Measurements from ENCODE around the gene PSTPIP1.
A peak's percentile ranks its signal among the peaks of the same experiment; 100 is the strongest.

PSTPIP1 gene

DNA sequence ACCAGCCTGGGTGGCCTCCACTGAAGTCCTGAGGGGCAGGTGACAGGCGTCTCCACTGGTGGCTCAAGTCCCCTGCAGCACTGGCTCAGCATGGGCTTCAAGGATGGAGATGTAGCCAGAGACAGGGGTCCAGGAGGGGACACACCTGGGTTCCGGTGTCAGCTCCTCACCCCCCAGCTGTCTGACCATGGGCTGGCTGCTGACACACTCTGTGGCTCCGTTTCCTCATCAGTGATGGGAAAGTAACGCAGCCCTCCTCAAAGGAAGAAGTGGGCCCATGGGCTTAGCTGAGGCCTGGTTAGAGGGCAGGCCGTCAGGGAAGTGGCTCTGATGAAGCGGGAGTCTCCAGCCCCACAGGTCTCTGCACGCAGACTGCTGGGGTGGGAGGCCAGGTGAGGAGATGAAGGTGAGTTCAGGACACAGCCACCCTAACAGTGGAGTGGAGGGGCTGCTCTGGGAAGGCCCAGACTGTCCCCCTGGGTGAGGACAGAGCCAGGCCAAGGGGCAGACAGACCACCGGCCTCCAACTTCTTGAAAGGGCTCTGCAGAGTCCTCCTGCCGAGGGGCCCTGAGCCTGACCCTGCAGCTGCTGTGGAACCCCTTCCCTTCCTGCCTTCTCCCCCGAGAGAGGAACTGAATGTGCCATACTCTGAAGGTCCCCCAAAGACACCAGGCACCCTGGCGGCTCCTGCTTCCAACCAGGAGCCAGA, 24.0 kb downstream of the PSTPIP1 start:
- DNase-seq (ENCODE audit: low spot score) = no peak

DNA sequence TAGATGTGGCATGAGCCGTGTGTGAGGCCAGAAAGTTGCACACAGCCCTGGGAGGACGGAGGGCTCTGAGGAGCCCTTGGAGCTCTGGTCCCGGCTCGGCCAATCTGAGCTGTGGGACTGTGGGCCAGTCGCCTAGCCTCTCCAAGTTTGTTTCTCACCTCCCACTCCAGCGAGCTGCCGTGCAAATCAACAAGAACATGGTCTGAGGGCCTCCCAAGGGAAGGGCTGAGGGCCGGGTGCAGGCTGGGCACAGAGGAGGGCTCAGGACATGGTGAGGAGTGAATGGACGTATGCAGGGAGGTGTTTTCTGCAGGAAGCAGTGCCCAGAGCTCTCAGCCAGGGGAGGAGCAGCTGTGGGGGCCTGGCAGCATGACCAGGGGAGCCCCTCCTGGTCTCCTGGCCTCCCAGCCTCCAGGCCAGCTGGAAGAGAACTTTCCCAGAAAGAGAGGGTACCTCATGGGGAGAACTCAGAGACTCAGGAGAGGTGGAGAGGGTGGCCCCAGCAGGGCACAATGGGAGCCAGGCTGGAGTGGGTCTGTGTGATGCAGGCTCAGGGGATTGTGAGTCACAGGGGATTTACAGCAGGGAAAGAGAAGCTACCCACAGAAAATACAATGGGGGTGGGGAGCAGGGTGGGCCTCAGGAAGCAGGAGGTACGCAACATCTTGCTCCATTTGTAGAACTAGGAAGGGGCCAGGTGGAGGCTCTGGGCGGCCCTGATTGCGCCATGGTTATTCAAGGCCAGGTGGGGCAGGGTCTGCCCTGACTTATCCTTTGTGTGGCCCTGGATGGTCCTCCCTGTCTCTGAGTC, 24.8 kb downstream of the PSTPIP1 start:
- DNase-seq (ENCODE audit: low spot score) = no peak

DNA sequence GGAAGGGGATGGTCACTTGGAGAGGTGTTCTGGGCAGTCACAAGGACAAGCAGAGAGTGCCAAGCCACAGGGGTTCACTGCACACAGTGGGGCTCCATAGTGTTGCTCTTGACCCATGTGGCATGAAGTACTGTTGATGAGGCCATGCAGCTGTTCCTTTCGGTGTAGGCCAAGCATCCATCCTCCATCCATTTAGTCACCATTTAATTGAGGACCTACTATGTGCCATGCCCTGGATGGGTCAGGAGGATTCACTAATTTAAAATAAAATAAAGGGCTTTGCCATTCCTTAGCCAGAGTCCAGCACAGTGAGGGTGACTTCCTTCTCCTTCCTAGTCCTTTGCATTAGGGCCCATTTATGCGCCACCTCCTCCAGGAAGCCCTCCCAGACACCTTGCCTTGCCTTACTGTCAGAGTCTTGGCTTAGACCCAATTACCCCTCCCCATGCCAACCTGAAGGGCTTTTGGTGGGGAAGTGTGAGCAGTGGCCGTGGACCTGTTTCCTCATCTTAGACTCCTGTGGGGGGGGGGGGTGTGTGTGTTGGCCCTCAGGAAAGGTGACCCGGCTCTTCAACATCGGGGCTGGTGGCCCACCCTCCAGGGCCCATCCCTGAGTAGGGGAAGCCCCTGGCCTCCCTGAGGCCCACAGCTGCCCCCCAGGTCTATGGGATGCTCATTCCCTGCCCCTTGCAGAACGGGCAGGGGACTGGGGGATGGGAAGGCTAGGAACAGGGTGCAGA, 25.6 kb downstream of the PSTPIP1 start:
- no peak for DNase-seq (ENCODE audit: low spot score)

DNA sequence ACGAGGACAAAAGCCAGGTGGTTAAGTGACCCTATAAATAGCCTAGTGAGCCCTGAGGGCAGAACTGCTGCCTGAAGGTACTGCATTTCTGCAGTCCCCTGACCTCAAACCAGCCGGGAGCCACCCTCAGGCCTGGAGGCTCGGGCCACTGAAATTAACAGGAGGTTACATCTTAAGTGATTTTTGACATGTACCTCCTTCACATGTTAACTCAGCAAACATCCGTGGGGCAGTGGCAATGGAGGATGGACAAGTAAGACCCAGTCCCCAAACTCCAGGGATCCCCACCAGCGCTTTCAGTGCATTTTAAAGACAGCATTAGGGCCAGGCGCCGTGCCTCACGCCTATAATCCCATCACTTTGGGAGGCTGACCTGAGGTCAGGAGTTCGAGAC, 26.2 kb downstream of the PSTPIP1 start:
- DNase-seq (ENCODE audit: low spot score) = no peak

DNA sequence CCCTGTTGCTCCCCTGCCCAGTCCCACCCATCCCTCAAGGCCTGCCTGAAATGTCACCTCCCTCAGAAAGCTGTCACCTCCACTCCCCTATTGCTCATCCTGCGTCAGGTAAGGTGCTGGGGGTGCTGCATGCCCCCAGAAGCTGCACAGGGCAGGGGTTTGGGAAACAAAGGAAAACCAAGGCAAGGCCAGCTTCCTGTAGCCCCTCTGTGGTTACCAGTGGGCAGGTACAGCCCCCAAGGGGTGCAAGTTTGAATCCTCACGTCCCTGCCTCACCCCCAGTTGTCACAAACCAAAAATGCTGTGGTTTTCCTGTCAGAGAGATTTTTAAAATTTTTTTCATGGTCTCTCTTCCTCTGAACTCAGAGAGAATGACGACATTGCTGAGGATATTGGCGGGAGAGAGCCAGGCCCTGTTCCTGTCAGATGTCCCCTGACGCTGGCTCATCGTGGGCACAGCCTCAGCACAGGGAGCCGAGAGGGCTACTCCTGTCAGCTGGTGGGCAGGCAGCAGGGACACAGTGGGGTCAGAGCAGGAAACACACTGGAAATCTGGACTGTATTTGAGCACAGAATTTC, 27.0 kb downstream of the PSTPIP1 start:
- DNase-seq (ENCODE audit: low spot score) = peak; percentile 48

DNA sequence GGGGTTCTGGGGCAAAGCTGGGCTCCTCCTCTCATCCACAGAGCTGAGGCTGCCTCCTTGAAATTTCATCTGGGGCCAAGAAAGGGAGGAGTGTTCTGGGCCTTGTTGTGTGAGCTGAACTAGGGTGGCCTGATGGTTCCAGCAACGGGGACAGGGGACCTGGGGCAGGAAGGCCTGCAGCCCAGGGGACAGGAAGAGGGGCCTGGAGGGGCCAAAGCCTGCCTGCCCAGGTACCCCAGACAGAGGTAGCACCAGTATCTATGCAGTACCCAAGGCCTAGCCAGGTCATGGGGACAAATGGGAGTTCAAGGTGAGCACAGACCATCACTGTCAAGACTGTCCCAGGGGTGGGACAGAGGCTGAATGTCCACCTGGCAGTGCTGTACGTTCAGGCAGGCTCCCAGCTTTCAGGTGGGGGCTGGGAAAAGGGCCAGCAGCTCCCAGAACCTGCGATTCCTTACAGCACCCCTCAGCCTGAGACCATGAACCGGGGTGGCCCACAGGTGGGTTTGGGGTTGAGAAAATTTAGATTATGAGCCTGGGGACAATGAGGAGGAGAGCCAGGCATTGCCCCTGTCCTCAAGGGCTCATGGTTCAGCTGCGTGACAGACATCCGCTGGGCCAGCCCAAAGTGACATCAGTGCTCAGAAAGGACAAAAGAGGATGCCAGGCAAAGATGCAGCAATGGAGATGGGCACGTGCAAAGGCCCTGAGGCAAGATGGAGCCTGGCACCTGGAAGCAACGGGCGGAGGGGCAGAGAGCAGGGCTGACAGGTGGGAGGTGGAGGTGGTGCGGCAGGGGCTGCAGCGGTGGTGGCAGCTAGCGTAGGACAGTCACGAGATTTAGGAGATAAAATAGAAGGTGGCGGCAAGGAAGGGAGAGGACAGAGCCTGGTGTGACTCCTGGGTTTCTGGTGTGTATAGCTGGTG, 28.0 kb downstream of the PSTPIP1 start:
- no peak for DNase-seq (ENCODE audit: low spot score)

DNA sequence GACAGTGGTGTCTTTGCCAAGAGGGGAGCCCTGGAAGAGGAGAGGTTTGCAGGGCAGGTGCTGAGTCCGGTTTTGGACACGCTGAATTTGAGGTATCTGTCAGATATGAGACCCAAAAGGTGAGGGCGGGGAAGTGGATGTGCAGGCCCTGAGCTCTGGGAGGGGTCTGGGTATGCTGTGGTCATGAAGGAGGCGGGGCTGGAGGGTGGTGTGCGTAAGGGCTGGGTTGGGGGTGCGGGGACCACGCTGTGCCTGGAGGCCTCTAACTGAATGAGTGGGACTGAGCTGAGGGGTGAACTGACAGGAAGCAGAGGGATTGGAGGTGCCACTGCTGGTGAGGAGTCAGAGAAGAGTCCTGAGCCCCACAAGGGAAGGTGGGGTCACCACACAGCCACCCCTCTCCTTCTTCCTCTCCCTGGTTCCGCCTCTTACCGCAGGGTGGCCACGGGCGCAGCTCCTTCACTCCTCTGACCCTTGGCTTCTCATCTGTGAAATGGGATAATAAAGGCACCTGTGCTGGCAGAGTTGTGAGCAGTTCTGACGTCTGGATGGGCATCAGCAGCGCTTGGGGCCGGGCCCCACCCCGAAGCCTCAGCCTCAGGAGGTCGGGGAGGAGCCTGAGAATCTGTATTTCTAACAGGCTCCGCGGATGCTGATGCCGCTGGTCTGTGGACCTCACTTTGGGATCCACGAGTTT, 28.8 kb downstream of the PSTPIP1 start:
- no peak for DNase-seq (ENCODE audit: low spot score)

DNA sequence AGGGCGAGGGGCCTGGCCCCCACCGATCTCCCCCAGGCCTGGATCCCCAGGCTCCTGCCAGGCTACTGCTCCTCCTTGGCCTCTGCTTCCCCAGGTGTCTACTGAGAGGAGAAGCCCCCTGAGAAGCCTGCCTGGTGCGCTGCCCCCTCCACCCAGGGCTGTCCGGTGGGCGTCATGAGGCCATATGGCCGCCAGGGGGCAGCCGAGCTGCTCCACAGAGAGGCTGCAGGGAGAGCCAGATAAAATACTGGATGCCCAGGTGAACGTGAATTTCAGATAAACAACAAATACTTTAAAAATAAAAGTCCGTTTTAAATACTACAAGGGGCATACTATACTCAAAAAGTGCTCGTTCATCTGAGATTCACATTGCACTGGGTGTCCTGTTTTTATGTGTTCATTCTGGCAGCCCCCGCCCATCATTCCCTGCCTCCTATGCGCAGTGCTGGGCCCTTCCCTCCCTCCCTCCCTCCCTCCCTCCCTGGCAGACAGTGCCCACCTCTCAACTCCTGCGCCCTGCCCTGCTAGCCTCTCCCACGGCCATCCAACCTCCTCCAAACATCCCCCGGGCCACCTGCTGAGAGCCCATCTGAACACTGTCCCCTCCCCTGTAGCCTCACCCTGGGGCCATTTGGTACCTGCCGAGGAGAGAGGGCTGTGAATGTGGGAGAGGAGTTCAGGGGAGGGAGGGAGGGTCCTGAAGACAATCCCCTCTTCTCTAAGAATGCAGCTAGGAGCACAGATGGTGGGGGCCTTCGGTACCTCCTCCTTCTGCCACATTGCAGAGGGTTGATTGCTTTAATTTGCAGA, 29.6 kb downstream of the PSTPIP1 start:
- DNase-seq (ENCODE audit: low spot score) = peak; percentile 62

DNA sequence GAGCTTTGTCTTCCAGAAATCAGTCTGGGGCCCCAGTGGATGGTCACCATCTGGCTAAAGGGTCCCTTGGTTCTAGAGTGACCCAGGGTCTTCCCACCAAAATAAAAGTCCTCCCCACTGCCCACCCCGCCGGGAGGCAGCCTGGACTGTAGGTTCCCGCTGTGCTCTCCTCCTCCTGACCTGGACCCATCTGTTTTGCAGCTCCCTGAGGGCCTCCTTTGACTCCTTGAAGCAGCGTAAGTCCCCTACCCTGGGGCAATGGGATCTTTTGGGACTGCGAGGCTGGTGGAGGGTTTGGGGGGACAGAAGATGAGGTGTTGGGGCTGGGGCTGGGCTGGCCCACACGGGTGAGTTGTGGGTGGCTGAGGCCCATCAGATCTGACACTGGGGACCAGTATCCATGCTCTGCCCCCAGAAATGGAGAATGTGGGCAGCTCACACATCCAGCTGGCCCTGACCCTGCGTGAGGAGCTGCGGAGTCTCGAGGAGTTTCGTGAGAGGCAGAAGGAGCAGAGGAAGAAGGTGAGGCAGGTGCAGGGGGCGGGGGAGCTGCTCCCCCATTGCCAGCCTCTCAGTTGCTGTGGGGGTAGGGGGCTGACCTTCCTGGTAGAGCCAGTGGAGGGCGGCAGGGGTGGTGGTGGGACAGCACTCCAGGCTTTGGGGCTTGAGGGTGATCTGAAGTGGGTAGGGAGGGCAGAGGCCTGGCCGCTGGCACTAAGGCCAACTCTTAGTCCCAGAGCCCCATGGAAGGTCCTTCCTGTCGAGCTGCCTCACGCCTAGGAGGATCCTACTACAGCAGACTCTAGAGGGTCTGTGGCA, 30.4 kb downstream of the PSTPIP1 start:
- DNase-seq (ENCODE audit: low spot score) = no peak

DNA sequence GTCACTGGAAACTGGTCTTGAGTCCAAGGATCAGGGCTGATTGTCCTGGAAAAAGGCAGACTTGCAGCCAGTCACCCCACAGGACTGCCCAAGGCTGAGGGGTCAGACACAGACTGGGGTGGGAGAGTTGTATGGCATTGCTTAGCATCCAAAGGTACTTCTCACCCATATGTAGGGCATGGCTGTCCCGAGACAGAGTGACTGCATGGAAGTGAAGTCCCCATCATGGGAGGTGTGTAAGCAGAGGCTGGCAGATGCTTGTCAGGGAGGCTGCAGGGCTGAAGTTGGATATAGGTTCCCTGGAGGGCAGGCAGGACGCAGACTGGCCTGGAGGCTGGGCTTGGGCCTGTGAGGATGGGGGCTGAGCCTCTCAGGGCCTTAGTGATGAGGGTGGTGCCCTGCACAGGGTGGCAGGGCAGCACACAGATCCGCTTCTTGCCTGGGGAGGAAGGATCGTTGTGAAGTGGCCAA, 31.1 kb downstream of the PSTPIP1 start:
- no peak for DNase-seq (ENCODE audit: low spot score)

DNA sequence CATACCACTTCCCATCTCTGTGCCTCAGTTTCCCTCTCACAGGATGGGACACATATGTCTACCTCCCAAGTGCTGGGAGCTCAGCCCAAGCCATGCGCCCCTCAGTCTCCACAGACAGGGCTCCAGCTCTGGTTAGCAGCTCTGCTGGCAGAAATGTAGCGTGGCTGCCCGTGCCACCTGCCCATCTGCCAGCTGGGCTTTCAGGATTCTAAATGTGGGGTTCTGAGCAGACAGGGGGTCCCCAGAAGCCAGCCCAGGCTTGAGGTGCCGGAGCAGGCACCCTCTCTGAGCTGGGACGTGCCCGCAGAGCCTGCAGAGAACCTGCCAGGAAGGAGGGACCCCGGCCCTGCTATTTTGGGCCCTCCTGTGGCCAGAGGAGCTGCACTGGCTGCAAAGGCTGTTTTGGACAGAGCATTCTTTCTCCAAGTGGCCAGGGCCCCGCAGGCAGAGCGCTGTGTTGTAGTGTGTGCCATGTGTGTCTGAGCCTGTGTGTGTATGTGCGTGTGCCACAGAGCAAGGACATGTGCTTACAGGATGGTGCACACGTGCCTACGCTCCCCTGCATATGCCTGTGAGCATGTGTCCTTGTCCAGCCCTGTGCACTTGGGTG, 31.7 kb downstream of the PSTPIP1 start:
- DNase-seq (ENCODE audit: low spot score) = no peak

DNA sequence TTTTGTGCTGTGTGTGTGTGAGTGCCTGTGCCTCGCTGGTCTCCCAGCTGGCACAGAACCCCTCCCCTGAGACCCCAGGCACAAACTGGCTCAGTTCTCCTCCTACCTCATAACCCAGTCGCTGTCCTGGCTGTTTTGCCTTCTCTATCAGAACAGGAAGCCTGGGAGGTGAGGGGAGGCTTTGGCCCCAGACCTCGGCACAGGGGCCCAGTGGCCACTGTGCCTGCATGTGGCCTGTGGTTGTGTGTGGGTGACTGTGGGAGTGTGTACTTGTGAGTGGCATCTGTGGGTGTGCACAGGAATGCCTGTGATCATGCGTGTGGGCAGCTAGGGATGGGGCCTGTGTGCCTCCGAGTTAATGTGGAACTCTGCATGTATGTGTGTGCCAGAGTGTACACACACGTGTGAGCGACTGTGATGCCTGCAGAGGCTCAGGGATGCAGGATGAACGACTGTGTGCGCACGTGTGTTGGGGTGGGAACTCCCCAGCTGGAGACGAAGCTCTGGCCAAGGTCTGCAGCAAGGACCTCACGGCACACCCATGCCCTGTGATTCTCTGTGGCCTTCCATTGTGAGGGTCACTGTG, 32.3 kb downstream of the PSTPIP1 start:
- DNase-seq (ENCODE audit: low spot score) = no peak

DNA sequence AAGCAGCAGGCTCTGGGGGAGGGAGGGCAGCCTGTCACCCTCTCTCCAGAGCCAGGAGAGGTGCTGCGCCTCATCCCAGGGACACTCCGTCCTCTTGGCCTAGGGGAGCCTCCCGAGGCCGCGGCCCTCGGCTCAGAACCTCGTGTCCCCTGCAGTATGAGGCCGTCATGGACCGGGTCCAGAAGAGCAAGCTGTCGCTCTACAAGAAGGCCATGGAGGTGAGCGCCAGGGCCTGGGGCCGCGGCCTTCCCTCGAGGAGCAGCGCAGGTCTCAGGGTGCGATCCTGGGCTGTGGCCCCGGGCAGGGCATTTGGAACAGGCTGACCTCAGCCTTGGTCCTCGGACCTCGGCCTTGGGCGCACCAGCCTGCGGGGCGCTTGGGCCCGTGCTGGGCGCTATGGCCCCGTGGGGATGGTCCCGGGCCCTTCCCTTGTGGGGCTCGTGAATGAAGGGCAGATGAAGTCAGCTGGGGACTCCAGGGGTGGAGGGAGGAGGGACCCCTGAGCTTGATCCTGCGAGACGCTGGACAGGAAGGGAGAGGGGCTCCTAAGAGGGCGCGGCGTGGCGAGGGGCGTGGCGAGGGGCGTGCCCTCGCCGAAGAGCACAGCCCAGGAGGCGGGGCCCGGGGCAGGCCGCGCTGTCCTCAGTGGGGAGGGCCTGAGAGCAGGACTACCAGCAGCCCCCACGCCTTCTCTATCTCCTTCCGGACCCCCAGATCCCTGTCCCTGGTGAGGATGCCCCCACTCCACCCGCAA, 32.9 kb downstream of the PSTPIP1 start:
- DNase-seq (ENCODE audit: low spot score) = no peak

DNA sequence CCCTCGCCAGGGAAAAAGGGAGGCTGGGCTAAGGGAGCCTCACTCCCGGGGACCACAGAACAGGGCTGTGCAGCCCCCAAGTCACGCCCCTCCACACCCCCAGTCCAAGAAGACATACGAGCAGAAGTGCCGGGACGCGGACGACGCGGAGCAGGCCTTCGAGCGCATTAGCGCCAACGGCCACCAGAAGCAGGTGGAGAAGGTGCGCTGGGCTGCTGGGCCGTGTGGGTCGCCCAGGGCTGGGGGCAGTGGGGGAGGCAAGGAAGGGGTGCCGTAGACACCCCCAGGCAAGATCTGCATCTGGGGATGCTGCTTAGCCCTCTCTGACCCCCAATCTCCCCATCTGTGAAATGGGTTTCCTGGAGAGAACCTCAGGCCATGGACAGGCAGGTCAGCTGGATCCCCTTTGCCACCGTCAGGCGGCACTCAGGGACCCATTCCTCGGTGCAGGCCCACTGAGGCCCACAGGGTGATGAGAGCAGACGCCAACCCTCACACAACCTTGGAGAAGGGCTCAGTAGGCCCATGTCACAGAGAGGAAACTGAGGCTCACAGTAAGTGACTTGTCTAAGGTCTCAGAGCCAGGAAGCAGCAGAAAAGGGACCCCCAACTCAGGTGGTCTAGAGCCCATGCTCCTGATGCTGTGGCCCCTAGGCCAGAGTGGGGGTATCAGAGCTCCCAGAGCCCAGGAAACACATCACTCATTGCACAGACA, 33.7 kb downstream of the PSTPIP1 start:
- DNase-seq (ENCODE audit: low spot score) = no peak

DNA sequence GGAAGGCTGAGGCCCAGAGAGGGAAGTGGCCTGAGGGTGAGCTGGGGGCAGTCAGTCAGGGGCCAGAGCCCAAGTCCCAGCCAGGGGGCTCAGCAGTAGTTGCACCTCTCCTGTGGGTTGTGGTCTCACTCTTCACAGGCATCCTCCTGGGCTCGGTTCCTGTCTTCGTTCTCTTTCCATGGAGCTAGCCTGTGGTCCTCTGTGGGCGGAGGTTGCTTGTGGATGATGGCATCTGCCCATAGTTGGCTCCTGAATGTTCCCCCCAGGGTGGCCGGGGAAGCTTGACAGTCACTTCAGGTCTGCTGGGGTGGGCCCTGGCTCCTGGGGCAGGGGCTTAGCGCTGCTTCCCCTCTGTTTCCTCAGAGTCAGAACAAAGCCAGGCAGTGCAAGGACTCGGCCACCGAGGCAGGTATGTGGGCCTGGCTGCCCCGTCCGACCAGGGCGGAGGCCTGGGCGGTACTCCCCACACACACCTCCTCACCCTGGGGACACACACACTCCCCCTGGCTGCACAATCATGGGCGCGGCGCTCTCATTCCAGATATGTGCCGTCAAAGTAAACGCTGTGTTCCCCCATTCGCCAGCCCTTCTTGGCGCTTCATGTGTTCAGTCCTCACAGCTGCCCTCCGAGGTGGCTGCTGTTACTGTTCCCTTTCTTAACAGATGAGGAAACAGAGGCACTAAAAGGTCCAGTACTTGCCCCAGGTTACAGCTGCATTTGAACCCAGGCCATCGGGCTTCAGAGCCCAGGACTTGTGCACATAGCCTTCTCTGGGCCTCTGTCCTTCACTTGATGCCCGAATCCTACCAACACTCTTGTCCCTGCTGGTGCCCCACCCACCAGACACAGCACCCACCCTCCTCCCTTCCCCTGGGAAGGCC, 34.5 kb downstream of the PSTPIP1 start:
- DNase-seq (ENCODE audit: low spot score) = no peak
